Gastroesophageal sphincter (tissue), 3 donors: ENCODE data around the gene NKX6-1.

ENCODE experiments used
- CTCF ChIP-seq, 4 experiments: fragments of 200-600 bp in 2 of 4; fragments of 450-650 bp in 2 of 4; sonication (generic) in 1 of 4; IDR thresholded peaks; one replicate each; pipeline ENCODE4 v1.5.1; 2017 to 2019; ENCODE audit warnings: antibody characterized with exemption in 4 of 4, mild to moderate bottlenecking in 2 of 4, moderate library complexity in 2 of 4
- EP300 ChIP-seq: sonication (generic); formaldehyde crosslinking; IDR thresholded peaks from one replicate; pipeline ENCODE4 v1.6.1; 2017; ENCODE audit warnings: antibody characterized with exemption, mild to moderate bottlenecking
- POLR2A ChIP-seq, 2 donors: fragments of 450-650 bp; IDR thresholded peaks; one replicate each; pipeline ENCODE4 v1.6.1; 2017; ENCODE audit warnings: antibody characterized with exemption in 2 of 2, mild to moderate bottlenecking in 2 of 2, moderate library complexity in 1 of 2
- POLR2AphosphoS5 ChIP-seq: sonication (generic); formaldehyde crosslinking; IDR thresholded peaks from one replicate; pipeline ENCODE4 v1.6.1; 2017; ENCODE audit warnings: antibody characterized with exemption

- no peak for TF ChIP-seq CTCF (IDR thresholded peaks at IDR 0.05)
- no peak for TF ChIP-seq POLR2A (IDR thresholded peaks at IDR 0.05)
- TF ChIP-seq POLR2AphosphoS5: no peak
- no peak for TF ChIP-seq EP300
Measured at GRCh38 chr4:84507941-84508340, 8.8 kb upstream of the NKX6-1 start.
